Measurements from ENCODE around the gene SHROOM1. TPM values are rescaled to one million over a fixed set of nuclear protein-coding genes. Genes with fewer than 3 reads are reported as not detected.
A peak's percentile ranks its signal among the peaks of the same experiment; 100 is the strongest.

The SHROOM1 gene
- total and polyA plus RNA-seq, 9 of the 15 experiments (the other 6 are each of a cell fraction or from before 2014, with no cell fraction given), result 0.44 to 26.5 (median 11.9) TPM

DNA sequence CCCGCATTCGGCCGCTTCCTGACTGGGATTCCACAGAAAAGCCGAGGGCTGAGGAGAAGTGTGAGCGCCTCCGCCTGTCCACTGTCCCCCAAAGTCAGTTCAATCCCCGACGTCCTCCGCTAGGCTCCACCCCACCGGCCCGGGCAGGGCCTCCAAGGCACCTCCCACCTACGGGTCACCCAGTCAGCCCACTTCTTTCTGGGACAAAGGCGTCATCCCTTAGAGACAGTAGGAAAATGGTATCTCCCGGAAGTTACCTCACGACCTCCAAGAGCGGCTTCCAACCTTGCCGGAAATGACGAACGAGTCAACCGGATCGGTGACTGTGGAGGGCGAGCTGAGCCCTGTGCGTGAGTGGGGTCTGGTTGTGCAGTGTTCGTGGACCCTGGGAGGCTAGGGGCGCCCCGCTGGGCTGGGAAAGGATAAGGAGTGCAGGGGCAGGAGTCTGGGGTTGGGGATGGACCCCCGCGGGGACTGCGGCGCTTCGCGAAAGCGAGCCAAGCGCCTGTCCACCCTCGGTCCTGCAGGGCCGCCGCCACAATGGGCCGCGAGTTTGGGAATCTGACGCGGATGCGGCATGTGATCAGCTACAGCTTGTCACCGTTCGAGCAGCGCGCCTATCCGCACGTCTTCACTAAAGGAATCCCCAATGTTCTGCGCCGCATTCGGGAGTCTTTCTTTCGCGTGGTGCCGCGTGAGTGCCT, 36.0 kb upstream of the SHROOM1 start, which contains the start of the genes GDF9 and UQCRQ (continued):
- no peak; the same call in 1 of the 2 replicates for TF ChIP-seq ZNF592 (IDR thresholded peaks at IDR 0.05)
- no peak for TF ChIP-seq MED1 (CRISPR knock-in tag; IDR thresholded peaks at IDR 0.05; ENCODE audit: borderline replicate concordance)
- TF ChIP-seq SRF (CRISPR knock-in tag; IDR thresholded peaks at IDR 0.05), result peak in 1 of 2 experiments; percentile 67; a peak in 3 of 4 replicates
- TF ChIP-seq ZNF644 (tag; IDR thresholded peaks at IDR 0.05; ENCODE audit: low read depth), result no peak; the same call in 1 of the 2 replicates
- TF ChIP-seq MIER1 (IDR thresholded peaks at IDR 0.05; ENCODE audit: low read depth), result no peak
- TF ChIP-seq, protein P1, sequence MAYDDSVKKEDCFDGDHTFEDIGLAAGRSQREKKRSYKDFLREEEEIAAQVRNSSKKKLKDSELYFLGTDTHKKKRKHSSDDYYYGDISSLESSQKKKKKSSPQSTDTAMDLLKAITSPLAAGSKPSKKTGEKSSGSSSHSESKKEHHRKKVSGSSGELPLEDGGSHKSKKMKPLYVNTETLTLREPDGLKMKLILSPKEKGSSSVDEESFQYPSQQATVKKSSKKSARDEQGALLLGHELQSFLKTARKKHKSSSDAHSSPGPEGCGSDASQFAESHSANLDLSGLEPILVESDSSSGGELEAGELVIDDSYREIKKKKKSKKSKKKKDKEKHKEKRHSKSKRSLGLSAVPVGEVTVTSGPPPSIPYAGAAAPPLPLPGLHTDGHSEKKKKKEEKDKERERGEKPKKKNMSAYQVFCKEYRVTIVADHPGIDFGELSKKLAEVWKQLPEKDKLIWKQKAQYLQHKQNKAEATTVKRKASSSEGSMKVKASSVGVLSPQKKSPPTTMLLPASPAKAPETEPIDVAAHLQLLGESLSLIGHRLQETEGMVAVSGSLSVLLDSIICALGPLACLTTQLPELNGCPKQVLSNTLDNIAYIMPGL (CRISPR knock-in tag; IDR thresholded peaks at IDR 0.05), result no peak; the same call in 1 of the 2 replicates
- TF ChIP-seq E2F1 (CRISPR knock-in tag; IDR thresholded peaks at IDR 0.05), result no peak
- TF ChIP-seq FOXP1 (CRISPR knock-in tag; IDR thresholded peaks at IDR 0.05), result no peak; the same call in 1 of the 2 replicates
- TF ChIP-seq CHD2 (IDR thresholded peaks at IDR 0.05; ENCODE audit: low read depth, low read length), result no peak
- no peak for TF ChIP-seq PHB2 (IDR thresholded peaks at IDR 0.05; ENCODE audit: low read depth)
- TF ChIP-seq ZNF140 (CRISPR knock-in tag; IDR thresholded peaks at IDR 0.05), result no peak
- no peak for TF ChIP-seq AFF1 (IDR thresholded peaks at IDR 0.05; ENCODE audit: low read depth in 1 of 2, partially characterized antibody in 2 of 2)
- no peak for TF ChIP-seq SRSF3 (IDR thresholded peaks at IDR 0.05; ENCODE audit: insufficient read depth, low read length)
- TF ChIP-seq ZNF197 (CRISPR knock-in tag; IDR thresholded peaks at IDR 0.05; ENCODE audit: low read depth), result peak; percentile 68; the same call in 1 of the 2 replicates
- TF ChIP-seq ESRRA (IDR thresholded peaks at IDR 0.05; ENCODE audit: borderline replicate concordance, low read depth), result peak; percentile 77; the same call in 1 of the 2 replicates

Measured in K562 (cell line).